Glutamatergic neuron (in vitro differentiated cells): ENCODE measurements around the gene BACH2. TPM values are rescaled to one million over a fixed set of nuclear protein-coding genes. Genes with fewer than 3 reads are reported as not detected.

Experiments
- DNase-seq: peaks from one replicate; pipeline ENCODE4 v3.0.0; 2022
- H3K27ac Mint-ChIP-seq: one replicate; pipeline ENCODE4 v1.8.0; 2020; ENCODE audit warnings: mild to moderate bottlenecking, mixed read lengths, inconsistent platforms; ENCODE audit not compliant: unreplicated experiment
- H3K27me3 Mint-ChIP-seq: one replicate; pipeline ENCODE4 v1.8.0; 2020; ENCODE audit warnings: mild to moderate bottlenecking, moderate library complexity, mixed read lengths, inconsistent platforms; ENCODE audit not compliant: unreplicated experiment
- H3K36me3 Mint-ChIP-seq: one replicate; pipeline ENCODE4 v1.8.0; 2020; ENCODE audit warnings: mild to moderate bottlenecking, mixed read lengths, inconsistent platforms; ENCODE audit not compliant: unreplicated experiment
- H3K4me1 Mint-ChIP-seq: one replicate; pipeline ENCODE4 v1.8.0; 2020; ENCODE audit warnings: mild to moderate bottlenecking, low read depth, mixed read lengths, inconsistent platforms; ENCODE audit not compliant: unreplicated experiment
- H3K4me3 Mint-ChIP-seq: one replicate; pipeline ENCODE4 v1.8.0; 2020; ENCODE audit warnings: mild to moderate bottlenecking, mixed read lengths, inconsistent platforms; ENCODE audit not compliant: unreplicated experiment
- H3K9me3 Mint-ChIP-seq: one replicate; pipeline ENCODE4 v1.8.0; 2020; ENCODE audit warnings: mild to moderate bottlenecking, moderate library complexity, mixed read lengths, inconsistent platforms; ENCODE audit not compliant: unreplicated experiment
- CTCF ChIP-seq: fragments of 200-600 bp; sonication (generic); IDR thresholded peaks from one replicate; pipeline ENCODE4 v1.5.0; 2021; ENCODE audit not compliant: partially characterized antibody, unreplicated experiment
- total RNA-seq: library from RNA; stranded (reverse); fragmentation: NEBNext Ultra II Directional; extraction: Animal tissue kit (Norgen Biotek cat#: 25700); gene quantifications from one replicate; pipeline ENCODE4 v1.2.1, GENCODE V29; 2021; ENCODE audit not compliant: unreplicated experiment

BACH2 gene
- total RNA-seq, 1 donor from 2014 or later, result 96.4 TPM

GRCh38 chr6:90015883-90016282, 280.8 kb downstream of the BACH2 start:
- Mint-ChIP-seq H3K36me3 (peaks cover 4% of the 10 kb centered on the region), H3K4me1 (peaks cover 6% of the 10 kb centered on the region), H3K27me3 (peaks cover 5% of the 10 kb centered on the region), H3K27ac (no peak overlapping the region), H3K4me3 (no peak overlapping the region), H3K9me3 (peaks cover 1% of the 10 kb centered on the region)
- no peak for TF ChIP-seq CTCF
- no peak for DNase-seq

GRCh38 chr6:90008908-90009501, 287.6 kb downstream of the BACH2 start:
- Mint-ChIP-seq H3K27ac (no peak overlapping the region), H3K36me3 (peaks cover 5% of the 10 kb centered on the region), H3K4me3 (no peak overlapping the region), H3K4me1 (no peaks in the 10 kb centered on the region), H3K9me3 (peaks cover 1% of the 10 kb centered on the region), H3K27me3 (peaks cover 8% of the 10 kb centered on the region)
- no peak for DNase-seq
- no peak for TF ChIP-seq CTCF

- H3K27me3 Mint-ChIP-seq, result peaks cover 8% of the 10 kb centered on the region
- H3K4me1 Mint-ChIP-seq, result no peaks in the 10 kb centered on the region
- H3K27ac Mint-ChIP-seq, result no peak overlapping the region
Observed at GRCh38 chr6:90008189-90008907, 288.3 kb downstream of the BACH2 start.

GRCh38 chr6:90005048-90005827, 291.4 kb downstream of the BACH2 start:
- Mint-ChIP-seq H3K9me3 (no peaks in the 10 kb centered on the region), H3K27me3 (peaks cover 4% of the 10 kb centered on the region), H3K4me3 (no peak overlapping the region), H3K27ac (no peak overlapping the region), H3K36me3 (peaks cover 5% of the 10 kb centered on the region), H3K4me1 (no peaks in the 10 kb centered on the region)
- no peak for TF ChIP-seq CTCF
- no peak for DNase-seq

More at GRCh38 chr6:90008189-90008907, 288.3 kb downstream of the BACH2 start:
- peaks cover 5% of the 10 kb centered on the region for H3K36me3 Mint-ChIP-seq
- no peak for TF ChIP-seq CTCF
- no peak overlapping the region for H3K4me3 Mint-ChIP-seq
- DNase-seq, result no peak
- H3K9me3 Mint-ChIP-seq, result no peaks in the 10 kb centered on the region

- no peak overlapping the region for H3K4me3 Mint-ChIP-seq
- H3K36me3 Mint-ChIP-seq, result peaks cover 5% of the 10 kb centered on the region
- no peaks in the 10 kb centered on the region for H3K4me1 Mint-ChIP-seq
- no peak for DNase-seq
- H3K27ac Mint-ChIP-seq, result no peak overlapping the region
- H3K9me3 Mint-ChIP-seq, result no peaks in the 10 kb centered on the region
- H3K27me3 Mint-ChIP-seq, result peaks cover 4% of the 10 kb centered on the region
- TF ChIP-seq CTCF, result no peak
Observed at GRCh38 chr6:90004511-90004910, 292.1 kb downstream of the BACH2 start.
